NCI-H146 treated with DMSO at 0.1 percent for 48 hours (cell line): ENCODE data around the gene SCARB1.

ENCODE experiments used
- DNase-seq: peaks from one replicate; lab custom pipeline; 2025; ENCODE audit not compliant: unreplicated experiment; lab: John Stamatoyannopoulos, UW

SCARB1 gene

GRCh38 chr12:124749725-124750124, 113.9 kb downstream of the SCARB1 start:
- DNase-seq, result no peak

- no peak for DNase-seq
These were observed 116.1 kb downstream of the SCARB1 start for GRCh38 chr12:124747426-124748161.

- DNase-seq, result no peak
These were observed 116.8 kb downstream of the SCARB1 start for GRCh38 chr12:124746649-124747425.

GRCh38 chr12:124745891-124746570, 117.6 kb downstream of the SCARB1 start:
- DNase-seq, result peak; percentile 30

GRCh38 chr12:124745465-124745890, 118.2 kb downstream of the SCARB1 start:
- no peak for DNase-seq

- DNase-seq, result no peak
These were observed 118.8 kb downstream of the SCARB1 start for GRCh38 chr12:124744659-124745464.

GRCh38 chr12:124744273-124744640, 119.4 kb downstream of the SCARB1 start:
- DNase-seq, result no peak

- no peak for DNase-seq
These were observed 120.0 kb downstream of the SCARB1 start for GRCh38 chr12:124743479-124744272.

GRCh38 chr12:124742678-124743077, 121.0 kb downstream of the SCARB1 start:
- no peak for DNase-seq

GRCh38 chr12:124742111-124742510, 121.6 kb downstream of the SCARB1 start:
- no peak for DNase-seq

GRCh38 chr12:124741211-124741610, 122.5 kb downstream of the SCARB1 start:
- no peak for DNase-seq

- DNase-seq, result no peak
These were observed 123.0 kb downstream of the SCARB1 start for GRCh38 chr12:124740691-124741137.

- DNase-seq, result no peak
These were observed 123.6 kb downstream of the SCARB1 start for GRCh38 chr12:124739953-124740561.

GRCh38 chr12:124738636-124739467, 124.8 kb downstream of the SCARB1 start:
- no peak for DNase-seq

- no peak for DNase-seq
These were observed 125.7 kb downstream of the SCARB1 start for GRCh38 chr12:124737772-124738635.

GRCh38 chr12:124737040-124737419, 126.6 kb downstream of the SCARB1 start:
- no peak for DNase-seq

- DNase-seq, result no peak
These were observed 127.3 kb downstream of the SCARB1 start for GRCh38 chr12:124736115-124737039.
